Activated CD8-positive, alpha-beta memory T cell treated with anti-CD3 and anti-CD28 coated beads, Interleukin-2, amount 50 U/mL, for 1 hour (primary cell): ENCODE measurements around the gene ZEB2.

ENCODE experiments used
- DNase-seq: peaks from one replicate; pipeline ENCODE4 v3.0.0-alpha.2; 2020; ENCODE audit errors: extremely low read depth

ZEB2 gene

DNA sequence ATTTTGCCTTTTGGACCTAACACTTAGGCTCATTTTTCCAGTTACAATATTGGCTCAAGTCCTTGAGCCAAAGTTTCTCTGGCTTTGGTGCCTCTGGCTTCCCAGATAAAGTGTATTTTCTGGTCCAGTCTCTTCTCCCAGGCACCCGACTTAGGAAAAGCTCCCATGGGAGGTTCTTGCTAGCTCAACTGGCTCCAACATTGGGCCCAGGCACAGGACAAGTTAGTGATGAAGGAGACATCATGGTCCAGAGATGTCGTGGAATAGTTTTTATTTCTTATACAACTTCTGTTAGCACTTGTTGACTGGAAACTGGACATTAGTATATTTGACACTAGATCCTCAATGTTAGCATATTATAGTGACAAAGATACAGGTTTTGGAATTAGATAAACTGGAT lies 8.2 kb upstream of the ZEB2 start:
- no peak for DNase-seq

DNA sequence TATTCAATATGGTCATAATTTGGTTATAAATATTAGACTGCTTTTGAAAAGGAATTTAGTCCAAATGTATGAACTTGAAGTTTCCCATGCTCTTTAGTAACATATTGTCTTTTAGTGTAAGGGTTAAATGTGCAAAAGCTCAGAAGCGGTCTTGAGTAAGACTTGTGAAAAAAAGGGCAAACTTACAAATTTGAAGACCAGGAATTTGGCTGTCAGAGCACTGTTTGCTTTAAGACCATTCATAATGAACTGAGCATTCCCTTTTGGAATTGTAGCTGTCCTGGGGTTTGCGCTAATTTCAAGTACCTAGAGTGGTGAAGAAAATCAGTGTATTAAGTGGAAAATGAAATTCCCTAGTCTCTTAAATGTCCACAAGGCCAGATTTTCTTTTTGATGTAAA lies 6.9 kb upstream of the ZEB2 start:
- DNase-seq, result no peak

DNA sequence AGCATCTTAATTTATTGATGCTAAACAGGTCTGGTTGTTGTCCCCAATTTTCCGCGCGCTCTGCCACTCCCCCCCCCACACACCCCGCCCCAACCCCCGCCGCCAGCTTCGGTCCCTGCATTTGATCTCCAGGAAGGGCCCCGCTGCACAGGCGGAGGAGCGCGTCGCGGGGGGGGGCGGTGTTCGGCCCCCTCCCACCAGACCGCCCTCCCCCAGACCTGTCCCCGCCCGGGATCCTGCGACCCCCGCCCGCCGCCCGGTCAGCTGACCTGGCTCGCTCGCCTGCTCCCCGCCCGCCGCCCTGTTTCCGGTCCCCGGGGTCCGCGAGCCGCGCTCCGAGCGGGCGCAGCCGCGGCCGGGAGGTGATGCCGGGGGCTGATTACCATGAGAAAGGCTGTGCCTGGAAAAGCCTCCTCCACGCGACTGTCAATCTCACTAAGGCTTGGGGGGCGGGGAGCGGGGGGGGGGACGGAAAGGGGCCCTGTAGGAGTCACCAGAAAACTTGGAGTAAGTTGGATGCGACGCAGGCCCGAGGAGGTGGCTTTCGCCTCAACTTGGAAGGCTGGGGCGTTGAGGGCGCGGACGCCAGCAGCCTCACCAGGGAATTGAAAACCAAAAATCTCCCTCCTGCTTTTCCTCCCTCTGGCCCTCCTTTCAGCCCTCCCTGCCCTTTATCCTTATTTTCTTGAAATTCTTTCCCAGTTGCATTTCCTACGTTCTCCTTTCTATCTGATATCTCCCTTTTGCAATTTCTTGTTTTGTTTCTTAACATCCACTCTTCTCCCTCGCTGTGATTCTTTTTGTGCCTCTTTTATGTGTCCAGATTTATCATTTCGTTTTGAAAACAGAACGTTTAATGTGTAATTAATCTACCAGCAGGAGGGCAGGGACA lies 4.4 kb upstream of the ZEB2 start:
- no peak for DNase-seq

DNA sequence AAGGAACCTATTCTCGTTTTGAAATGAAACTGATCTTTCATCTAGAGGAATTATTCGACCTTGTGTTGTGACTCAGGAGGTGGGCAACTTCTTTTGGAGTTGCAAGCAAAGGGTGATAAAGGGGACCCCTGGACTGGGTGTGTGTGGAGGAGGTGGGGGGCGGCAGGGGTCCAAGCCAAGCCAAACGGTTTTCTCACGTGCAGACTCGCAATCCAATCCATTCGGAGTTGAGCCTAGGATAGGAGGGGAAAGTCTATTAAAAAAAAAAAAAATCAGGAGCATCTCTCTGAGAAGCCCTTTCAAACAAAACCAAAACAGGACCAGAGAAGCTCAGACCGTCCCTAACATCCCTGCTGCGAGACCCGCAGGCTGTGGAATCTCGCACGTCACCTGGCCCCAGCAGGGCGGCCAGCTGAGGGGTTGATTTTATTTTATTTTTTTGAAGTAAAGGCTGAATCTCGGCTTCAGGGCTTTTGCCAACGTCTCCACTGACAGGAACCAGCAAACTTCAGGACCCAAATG lies 3.7 kb upstream of the ZEB2 start:
- no peak for DNase-seq

DNA sequence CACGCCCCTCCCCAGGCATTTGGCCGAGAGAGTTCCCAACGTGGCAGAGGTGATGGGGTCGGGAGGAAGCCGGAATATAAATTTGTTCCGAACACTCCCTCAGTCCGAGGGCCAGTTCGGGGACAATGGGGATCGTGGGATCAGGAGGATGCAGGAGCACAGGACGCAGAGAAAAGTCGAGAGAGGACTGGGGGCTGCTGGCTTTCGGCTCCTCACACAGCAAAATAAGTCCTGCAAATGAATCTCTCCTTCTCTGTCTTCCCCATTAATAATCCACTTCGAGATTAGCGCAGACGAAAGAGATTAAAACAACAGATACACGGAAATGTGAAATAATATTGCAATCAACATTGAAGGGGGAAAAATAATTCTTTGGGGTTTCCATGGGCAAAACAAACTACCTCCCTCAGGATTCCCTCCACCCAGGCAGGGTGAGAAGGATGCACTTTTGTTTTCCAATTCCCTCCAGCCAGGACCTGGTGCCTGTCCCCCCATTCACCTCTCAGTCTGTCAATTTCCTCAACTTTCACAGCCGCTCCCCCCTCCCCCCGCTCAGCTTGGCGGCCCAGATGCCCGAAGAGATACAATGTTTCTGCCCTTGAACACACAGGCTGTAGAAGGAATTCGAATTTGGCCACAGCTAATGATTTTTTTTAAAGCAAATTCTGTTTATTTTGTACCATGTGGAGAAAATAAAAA lies 3.1 kb upstream of the ZEB2 start:
- no peak for DNase-seq

DNA sequence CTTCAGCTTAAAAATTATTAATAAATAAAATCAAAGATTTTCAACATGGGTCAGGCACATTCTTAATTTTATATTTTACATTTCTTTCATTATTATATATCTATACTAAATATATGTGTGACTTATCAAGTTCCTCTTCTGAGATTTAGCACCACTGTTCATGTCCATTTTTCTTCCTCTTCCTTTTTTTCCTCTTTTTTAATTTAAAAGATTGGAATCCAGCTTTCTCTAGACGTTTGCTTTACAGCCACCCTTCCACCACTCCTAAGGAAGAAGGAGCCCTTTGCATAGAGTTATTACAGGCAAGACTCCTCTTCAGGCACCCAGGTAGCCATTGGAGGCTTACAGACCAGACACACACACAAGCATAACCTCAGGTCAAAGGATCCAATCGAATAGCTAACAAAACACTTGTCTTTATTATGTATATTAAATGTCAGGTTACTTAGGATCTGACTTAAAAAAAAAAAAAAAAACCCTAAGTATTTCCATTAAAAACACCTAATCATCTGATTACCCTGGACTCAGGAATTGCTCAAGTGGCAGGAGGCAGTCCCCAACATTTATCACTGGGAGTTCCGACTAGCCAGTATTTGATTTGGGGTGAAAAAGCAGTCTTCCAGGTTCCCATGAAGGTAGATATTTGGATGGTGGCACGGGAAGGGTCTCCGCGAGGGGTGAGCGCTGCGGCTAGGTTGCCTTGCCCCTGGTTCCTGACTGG lies 2.4 kb upstream of the ZEB2 start:
- DNase-seq, result no peak

DNA sequence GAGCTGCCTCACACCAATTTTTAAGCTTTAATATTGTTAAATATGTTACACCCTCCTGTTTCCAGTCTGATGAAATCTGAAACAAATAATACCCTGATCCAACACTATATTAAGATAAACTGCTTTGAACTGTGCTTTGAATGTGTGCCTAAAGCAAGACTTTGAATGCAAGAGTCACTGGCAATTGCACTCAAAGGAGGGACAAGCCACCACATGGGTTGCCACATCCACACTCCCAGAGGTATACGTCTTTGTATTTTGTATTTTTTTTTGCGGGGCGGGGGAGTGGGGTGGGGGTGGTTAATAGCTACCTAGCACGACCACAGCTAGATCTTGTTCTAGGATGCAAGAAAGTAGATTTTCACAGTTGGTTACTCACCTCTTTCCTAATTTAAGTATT lies 1.8 kb upstream of the ZEB2 start:
- no peak for DNase-seq

DNA sequence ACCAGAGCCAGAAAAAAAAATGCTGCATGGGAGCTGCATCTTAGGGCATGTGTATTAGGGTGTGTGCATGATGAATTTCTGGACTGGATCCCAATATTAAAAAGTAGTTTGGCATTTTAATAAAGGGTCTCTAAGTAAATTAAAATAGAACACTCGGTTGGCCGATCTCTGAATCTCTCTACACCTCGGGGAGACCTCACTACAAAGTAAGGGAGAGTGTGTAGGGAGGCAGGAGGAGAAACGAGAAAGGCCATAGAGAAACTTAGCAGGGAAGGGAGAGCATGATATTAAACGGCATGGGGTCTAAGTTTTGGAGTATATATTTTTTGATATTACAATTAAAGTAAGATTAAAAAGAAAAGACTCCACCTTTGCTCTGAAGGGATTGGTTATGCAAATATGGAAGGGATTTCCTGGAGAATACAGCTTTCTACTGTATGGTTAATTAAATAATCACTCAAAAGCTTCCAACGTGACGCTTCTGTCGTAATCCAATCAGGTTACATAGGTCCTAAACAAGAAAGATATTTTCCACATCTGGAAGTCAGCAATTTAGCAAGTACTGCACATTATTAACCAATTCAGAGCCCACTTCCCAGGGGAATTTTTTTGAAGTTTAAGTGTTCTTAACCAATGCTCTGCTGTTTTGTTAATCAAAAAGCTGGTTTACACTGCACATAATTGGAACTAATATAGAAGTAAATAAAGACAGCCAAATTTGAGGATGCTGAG lies 1.0 kb upstream of the ZEB2 start:
- no peak for DNase-seq

DNA sequence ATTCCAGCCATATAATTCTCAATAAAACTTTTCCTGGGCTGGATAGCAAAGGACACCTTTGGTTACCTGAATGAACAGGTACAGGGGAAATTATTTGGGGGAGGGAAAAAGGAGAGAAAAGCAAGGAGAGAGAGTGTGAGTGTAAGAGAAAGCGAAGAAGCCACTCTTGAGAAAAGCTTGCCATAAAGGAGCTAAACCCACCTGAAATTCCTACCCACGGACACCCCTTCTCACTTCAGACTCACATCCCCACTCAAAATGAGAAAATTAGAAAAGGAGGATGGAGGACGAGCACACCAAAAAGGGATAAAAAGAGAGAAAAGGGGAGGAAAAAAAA lies 354 bp downstream of the ZEB2 start:
- no peak for DNase-seq

DNA sequence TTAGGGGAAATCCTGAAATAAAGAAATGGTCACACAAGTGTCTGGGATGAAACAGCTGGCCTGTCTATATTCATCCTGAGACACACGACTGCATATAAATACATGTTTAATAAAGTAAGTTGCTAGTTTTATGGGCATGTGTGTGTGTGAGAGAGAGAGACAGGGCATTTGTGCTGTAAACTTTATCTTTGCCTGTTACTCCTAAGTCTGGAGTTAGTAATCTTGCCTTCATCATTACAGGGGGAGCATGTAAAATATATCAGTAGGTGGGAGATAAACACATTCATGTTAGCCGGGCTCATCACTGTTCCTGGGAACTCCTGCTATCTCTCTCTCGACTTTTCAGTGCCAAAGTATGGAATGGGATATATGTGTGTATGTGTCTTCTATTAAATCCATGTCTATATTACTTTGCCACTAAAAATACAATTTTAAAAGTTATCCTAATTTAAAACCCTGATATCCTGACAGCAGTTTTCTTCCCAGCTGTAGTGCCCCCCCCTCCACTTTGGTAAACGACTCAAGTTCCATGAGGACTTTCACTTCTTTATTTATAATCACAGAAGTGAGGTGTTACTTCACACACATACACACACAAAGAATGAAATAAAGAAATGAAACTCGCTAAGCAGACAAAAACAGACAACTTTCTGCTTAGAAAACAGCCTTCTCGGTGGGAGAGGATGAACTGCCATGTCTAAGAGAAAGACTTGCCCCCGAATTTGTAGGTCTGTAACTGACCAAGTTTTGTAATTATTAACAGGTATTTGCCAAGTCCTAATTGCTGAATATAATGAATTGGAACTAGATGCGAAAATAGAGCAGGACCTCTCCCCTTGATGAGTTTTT lies 947 bp downstream of the ZEB2 start:
- no peak for DNase-seq

DNA sequence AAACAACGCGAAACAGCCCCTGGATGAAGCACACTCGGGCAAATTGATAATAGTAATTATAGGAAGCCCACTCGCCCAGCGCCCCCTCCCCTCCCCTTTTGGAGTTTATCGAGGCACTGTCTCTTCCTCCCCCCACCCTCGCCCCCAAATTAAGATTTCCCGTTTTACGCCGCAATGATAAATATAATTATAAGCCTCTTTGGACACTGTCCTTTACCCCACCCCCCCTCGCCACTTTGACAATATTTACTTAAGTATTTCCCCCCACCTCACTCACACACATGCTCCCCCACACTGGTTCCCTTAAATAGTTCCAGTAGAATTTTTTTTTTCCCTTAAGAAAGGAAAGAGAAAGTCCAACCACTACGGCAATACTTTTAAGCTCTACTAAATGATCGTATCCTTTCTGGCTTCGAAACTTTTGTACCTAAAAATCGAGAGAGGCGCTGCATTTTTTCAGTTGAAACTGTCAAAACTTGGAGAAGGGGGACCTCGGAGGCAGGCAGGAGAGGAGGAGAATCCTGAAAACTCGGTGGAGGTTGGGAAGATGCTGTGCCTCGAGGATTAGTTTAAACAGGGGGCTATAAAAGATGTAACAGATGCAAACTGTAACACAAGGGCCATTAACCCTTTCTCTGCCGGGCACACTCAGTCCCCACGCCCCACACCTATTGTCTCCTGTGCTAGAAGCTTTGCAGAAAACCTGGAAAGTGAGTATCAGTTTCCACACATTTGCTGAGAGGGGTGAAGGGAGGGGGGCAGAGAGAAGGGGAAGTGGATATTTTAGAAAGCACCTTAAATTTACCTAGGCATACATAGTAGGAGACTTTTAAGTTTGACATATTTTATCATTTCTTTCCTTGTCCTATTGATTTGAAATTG lies 1.8 kb downstream of the ZEB2 start:
- no peak for DNase-seq

DNA sequence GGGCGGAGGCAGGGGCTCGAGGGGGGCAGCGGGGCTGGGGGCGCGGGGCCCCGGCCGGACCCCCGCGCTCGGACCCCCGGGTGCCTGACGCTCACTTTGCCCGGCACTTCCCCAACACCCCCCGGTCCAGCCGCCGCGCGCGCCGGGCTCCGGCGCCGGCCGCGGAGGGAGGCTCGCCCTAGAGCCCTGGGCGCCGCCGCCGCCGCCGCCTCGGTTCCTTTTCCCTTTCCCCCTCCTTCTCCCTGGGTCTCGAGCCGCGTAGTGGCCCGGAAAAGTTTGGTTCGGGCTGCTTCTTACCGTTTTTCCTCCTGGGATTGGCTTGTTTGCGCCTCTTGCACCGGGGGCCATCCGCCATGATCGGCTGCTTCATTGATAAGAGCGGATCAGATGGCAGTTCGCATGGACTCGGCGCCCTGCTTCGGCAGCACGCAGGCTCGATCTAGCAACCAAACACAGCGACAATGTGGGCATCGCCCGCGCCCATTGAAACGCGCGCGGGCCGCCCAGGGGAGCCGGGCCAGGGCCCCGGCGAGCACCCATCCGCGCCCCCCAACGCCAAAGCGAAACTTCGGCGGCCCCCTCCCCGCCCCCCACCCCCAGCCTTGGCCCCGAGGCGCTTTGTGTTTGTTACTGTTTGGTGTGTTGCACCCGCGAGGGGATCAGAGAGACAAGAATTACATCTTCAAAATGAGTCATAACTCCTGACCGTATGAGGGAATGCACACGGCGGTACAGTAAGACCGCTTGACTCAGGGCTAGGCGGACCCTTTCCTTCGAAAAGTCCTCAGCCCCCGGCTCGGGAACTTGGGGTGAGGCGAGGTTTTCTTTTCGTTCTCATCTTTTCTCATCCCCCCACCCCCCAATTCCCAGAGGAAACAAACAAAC lies 2.7 kb downstream of the ZEB2 start:
- no peak for DNase-seq

DNA sequence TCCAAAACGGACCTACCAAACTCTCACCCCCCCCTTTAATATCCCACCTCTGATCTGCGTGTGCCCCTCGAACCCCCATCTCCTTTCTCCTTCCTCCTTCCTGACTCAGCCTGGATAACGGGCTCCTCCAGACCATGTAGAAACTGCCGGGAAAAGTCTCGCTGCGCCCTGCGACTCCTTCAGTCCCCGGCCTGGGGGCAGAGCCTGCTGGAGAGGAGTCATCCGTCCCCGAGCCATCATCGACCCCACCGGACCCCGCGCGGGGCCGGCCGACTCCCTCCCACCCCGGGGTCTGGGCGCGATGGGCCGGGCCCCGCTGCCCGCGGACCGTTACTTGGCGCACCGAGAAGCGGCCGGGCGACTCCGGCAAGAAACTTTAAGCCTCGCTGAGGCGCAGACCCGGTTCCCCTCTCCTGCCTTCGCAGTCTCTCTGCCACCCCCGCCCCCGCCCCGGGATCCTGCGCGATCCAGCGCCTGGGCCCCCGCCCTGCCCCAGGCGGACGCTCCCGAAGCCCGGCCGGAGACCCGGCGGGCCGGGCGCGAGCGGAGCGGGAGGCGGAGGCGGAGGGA lies 3.4 kb downstream of the ZEB2 start:
- no peak for DNase-seq

DNA sequence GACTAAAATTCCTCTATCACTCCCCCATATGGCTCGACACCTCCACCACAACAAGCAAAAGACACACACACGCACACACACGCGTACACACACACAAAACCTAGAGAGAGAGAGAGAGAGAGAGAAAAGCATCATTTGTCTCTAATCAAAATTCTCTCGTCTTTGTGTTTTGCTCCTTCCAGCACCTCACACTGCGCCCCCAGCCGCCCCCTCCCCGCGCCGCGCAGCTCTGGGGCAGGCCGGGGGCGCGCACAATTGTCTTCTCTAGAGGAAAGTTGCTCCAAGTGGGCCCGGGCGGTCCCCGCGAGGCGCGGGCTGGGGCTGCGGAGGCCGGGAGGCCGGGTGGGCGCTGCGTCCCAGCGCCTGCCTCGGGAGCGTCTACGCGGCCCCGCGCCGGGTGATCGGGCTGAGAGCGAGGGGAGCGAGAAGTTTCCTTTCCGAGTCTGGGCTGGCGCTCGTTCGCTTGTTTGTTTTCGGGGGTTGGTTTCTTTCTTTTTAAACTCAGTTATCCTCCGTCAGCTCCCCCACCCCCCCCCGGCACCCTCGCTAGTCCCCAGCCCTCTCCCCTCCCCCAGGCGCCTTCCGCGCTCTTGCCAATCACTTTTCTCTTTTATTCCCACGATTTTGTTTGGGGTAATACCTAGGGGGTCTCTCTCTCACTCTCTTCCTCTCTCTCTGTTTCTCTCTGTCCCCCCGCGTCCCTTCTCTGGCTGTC lies 4.1 kb downstream of the ZEB2 start:
- DNase-seq, result no peak

DNA sequence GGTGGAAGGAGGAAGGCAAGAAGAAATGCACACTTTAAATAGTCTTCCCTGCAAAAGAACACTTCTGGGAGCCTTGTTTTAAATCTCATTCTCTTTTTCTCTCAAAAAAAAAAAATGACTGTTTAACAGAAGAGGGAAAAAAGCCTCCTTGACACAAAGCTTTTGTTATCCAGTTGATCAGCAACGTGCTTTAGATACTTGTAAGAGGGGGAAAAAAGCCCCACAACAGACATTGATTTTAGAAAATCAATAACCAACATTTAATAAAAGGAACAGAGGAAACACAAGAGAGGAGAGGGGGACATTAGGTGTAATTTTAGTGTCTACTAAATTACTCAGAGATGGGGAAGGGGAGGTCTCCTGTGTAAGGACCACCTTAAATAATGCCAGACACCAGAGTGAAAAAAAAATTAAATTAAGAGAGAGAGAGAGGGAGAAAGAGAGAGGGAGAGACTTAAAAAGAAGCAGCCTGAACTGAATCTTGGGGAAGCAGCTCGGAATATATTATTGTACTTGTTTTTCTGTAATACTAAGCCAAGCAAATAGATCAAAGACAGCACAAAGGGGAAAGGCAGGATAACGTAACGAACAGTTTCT lies 4.7 kb downstream of the ZEB2 start:
- DNase-seq, result no peak

DNA sequence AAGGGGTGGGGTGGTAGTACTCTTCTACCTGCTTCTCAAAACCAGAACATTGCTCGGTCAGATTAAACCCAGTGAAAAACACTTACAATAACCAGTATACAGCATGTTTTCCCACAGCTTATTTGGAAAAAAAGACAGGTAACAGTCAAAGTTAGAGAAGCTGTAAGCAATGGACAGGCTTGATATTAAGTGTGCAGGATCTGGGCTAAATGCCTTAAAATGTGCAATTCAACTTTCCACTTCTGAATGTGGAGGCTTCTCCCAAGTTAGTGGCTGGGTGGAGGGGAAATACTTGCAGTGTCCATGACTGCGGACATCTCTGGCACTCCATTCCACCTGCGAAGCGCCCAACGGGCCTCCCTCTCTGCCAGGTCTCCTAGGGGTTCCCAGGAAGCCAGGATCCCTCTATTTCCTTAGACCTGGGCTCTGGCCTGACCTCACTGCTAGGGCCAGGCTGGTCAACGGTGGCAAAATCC lies 5.3 kb downstream of the ZEB2 start:
- DNase-seq, result no peak

DNA sequence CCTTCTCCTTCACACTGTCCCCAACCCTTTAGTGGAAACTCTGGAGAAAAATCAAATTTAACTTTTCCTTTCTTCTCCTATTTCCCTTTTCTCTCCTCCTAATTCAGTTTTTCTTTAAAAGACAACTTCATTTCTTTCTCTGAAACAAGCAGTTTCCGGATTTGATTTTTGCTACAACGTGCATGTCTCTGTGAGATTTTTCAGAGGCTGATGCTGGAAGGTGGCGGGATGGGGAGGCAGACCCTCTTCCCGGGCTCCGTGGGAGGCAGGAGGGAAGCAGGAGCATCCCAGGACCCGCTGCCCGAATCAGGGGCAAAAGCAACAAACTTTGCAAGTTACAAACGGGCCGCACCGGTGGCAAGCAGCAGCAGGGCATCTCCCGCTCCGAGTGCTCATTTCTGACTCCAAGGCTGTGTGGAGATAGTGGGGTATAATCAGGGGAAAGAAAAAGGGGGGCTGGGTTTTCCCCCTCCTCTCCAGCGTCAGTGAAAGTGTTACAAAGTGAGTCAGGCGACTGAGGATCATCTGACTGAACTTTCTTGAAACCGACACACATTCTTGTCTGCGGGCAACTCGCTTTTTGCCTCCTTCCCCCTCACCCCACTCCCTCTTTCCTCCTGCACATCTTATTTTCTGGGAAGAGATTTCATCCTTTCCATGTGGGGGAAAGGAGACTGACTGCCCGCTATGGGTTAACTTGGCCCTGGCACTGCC lies 6.4 kb downstream of the ZEB2 start:
- DNase-seq, result no peak
